GM12872 (cell line): ENCODE data around the gene ITPKB.

Source experiments
- CTCF ChIP-seq: IDR thresholded peaks from 3 replicates; pipeline ENCODE4 v1.5.1; 2011; ENCODE audit warnings: low read depth, mild to moderate bottlenecking, low read length, moderate library complexity; ENCODE audit not compliant: insufficient read depth

The ITPKB gene

GRCh38 chr1:226738421-226738994, 574 bp downstream of the ITPKB start:
- no peak; the same call in 2 of the 3 replicates for TF ChIP-seq CTCF

GRCh38 chr1:226737819-226738420, 1.2 kb downstream of the ITPKB start:
- TF ChIP-seq CTCF: no peak

GRCh38 chr1:226736908-226737818, 1.9 kb downstream of the ITPKB start:
- 0 out of 3 replicates have a peak, but pooled peaks have one; percentile 12 for TF ChIP-seq CTCF

- no peak for TF ChIP-seq CTCF
Observed at GRCh38 chr1:226736001-226736907, 2.8 kb downstream of the ITPKB start.

- TF ChIP-seq CTCF: no peak
Observed at GRCh38 chr1:226735576-226735975, 3.5 kb downstream of the ITPKB start.

GRCh38 chr1:226734611-226735153, 4.4 kb downstream of the ITPKB start:
- no peak for TF ChIP-seq CTCF
